ENCODE measurements around the gene SIGLEC12.
A peak's percentile ranks its signal among the peaks of the same experiment; 100 is the strongest.
"Not testable (repeated sequence)": the region's sequence is repeated elsewhere in the genome, so short reads cannot be mapped to it uniquely, and the experiment has no call there.

The SIGLEC12 gene

GRCh38 chr19:51521781-51522180 lies 20.2 kb upstream of the SIGLEC12 start:
- DNase-seq, result no peak

- DNase-seq, result no peak
Observed at GRCh38 chr19:51521357-51521756, 19.8 kb upstream of the SIGLEC12 start.

GRCh38 chr19:51520728-51521127 lies 19.1 kb upstream of the SIGLEC12 start:
- no peak for DNase-seq

- peak in 1 of 2 experiments; percentile 57 for DNase-seq
Observed at GRCh38 chr19:51514866-51515481, 13.4 kb upstream of the SIGLEC12 start.

GRCh38 chr19:51513968-51514367 lies 12.4 kb upstream of the SIGLEC12 start:
- no peak for DNase-seq

- peak in 1 of 2 experiments; percentile 3 for DNase-seq
Observed at GRCh38 chr19:51511353-51511752, 9.8 kb upstream of the SIGLEC12 start.

GRCh38 chr19:51509823-51510660 lies 8.4 kb upstream of the SIGLEC12 start:
- DNase-seq, result no peak

- no peak for DNase-seq
Observed at GRCh38 chr19:51508059-51508733, 6.6 kb upstream of the SIGLEC12 start.

GRCh38 chr19:51507640-51508058 lies 6.0 kb upstream of the SIGLEC12 start:
- no peak for DNase-seq

- no peak for DNase-seq
Observed at GRCh38 chr19:51507192-51507591, 5.6 kb upstream of the SIGLEC12 start.

- DNase-seq, result no peak
Observed at GRCh38 chr19:51505904-51506303, 4.3 kb upstream of the SIGLEC12 start.

GRCh38 chr19:51503896-51504295 lies 2.3 kb upstream of the SIGLEC12 start:
- no peak for DNase-seq

GRCh38 chr19:51503286-51503817 lies 1.8 kb upstream of the SIGLEC12 start:
- DNase-seq, result no peak

- not testable (repeated sequence) for DNase-seq
Observed at GRCh38 chr19:51500931-51501330, 669 bp downstream of the SIGLEC12 start.

- no peak for DNase-seq
Observed at GRCh38 chr19:51497666-51498065, 3.9 kb downstream of the SIGLEC12 start.

- no peak for DNase-seq
Observed at GRCh38 chr19:51493776-51494175, 7.8 kb downstream of the SIGLEC12 start.

- no peak for DNase-seq
Observed at GRCh38 chr19:51491586-51491985, 10.0 kb downstream of the SIGLEC12 start.

- no peak for DNase-seq
Observed at GRCh38 chr19:51490676-51491075, 10.9 kb downstream of the SIGLEC12 start.

GRCh38 chr19:51489113-51489512 lies 12.5 kb downstream of the SIGLEC12 start:
- DNase-seq, result no peak

GRCh38 chr19:51488491-51488890 lies 13.1 kb downstream of the SIGLEC12 start:
- DNase-seq, result no peak

GRCh38 chr19:51485960-51486660 lies 15.5 kb downstream of the SIGLEC12 start:
- no peak for DNase-seq

GRCh38 chr19:51480590-51480989 lies 21.0 kb downstream of the SIGLEC12 start:
- no peak for DNase-seq

All from NCI-H446 (cell line).